ENCODE results near the gene WNK1.
"Not testable (repeated sequence)": the region's sequence is repeated elsewhere in the genome, so short reads cannot be mapped to it uniquely, and the experiment has no call there.

Gene WNK1

DNA sequence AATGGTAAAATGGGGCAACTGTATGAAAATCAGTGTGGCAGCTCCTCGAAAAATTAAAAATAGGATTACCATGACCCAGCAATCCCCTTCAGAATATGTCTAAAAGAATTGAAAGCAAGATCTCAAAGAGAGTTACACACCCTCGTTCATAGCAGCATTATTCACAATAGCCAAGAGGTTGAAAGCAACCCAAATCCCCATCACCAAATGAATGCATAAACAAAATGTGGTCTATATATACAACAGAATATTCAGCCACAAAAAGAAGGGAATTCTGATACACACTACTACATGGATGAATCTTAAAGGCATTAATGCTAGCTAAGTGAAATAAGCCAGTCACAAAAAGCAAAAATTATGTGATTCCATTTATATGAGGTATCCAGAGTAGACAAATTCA lies 169.9 kb downstream of the WNK1 start:
- DNase-seq (ENCODE audit: low read depth) = no peak
- TF ChIP-seq, protein P1, sequence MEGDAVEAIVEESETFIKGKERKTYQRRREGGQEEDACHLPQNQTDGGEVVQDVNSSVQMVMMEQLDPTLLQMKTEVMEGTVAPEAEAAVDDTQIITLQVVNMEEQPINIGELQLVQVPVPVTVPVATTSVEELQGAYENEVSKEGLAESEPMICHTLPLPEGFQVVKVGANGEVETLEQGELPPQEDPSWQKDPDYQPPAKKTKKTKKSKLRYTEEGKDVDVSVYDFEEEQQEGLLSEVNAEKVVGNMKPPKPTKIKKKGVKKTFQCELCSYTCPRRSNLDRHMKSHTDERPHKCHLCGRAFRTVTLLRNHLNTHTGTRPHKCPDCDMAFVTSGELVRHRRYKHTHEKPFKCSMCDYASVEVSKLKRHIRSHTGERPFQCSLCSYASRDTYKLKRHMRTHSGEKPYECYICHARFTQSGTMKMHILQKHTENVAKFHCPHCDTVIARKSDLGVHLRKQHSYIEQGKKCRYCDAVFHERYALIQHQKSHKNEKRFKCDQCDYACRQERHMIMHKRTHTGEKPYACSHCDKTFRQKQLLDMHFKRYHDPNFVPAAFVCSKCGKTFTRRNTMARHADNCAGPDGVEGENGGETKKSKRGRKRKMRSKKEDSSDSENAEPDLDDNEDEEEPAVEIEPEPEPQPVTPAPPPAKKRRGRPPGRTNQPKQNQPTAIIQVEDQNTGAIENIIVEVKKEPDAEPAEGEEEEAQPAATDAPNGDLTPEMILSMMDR (conservative IDR thresholded peaks at IDR 0.05; ENCODE audit: low read length) = no peak
- no peak overlapping the region for H3K4me3 ChIP-seq (ENCODE audit: low read length)

DNA sequence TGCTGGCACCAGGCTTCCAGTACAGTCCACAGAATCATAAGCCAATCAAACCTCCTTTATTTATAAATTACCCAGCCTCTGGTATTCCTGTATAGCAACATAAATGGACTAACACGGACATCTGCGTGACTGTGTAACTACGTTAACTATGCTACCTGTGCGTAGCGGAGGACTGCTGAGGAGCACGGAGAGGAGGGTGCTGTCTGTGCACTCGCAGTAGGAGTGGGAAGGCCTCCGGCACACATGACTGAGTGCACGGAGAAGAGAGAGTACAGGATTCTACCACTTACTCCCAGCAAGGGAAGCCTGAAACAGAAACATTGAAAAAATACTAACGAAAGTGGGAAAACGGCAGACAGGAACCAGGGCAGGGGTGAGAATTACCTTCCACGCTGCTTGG lies 174.3 kb downstream of the WNK1 start:
- no peak overlapping the region for H3K4me3 ChIP-seq (ENCODE audit: low read length)
- no peak for DNase-seq (ENCODE audit: low read depth)
- TF ChIP-seq, protein P1 (conservative IDR thresholded peaks at IDR 0.05; ENCODE audit: low read length) = no peak

GRCh38 chr12:931060-931459 lies 178.7 kb downstream of the WNK1 start:
- no peak for DNase-seq (ENCODE audit: low read depth)
- TF ChIP-seq, protein P1 (conservative IDR thresholded peaks at IDR 0.05; ENCODE audit: low read length) = no peak
- no peak overlapping the region for H3K4me3 ChIP-seq (ENCODE audit: low read length)

GRCh38 chr12:931591-931990 lies 179.2 kb downstream of the WNK1 start:
- TF ChIP-seq, protein P1 (conservative IDR thresholded peaks at IDR 0.05; ENCODE audit: low read length) = no peak
- no peak overlapping the region for H3K4me3 ChIP-seq (ENCODE audit: low read length)
- no peak for DNase-seq (ENCODE audit: low read depth)

DNA sequence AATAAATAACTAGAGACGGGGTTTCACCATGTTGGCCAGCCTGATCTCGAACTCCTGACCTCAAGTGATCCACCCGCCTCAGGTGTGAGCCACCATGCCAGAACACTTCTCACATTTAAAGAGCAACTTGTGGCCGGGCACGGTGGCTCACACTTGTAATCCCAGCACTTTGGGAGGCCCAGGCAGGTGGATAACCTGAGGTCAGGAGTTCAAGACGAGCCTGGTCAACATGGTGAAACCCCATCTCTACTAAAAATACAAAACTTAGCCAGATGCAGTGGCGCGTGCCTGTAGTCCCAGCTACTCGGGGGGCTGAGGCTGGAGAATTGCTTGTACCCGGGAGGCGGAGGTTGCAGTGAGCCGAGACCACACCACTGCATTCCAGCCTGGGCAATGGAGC lies 183.5 kb downstream of the WNK1 start:
- H3K4me3 ChIP-seq (ENCODE audit: low read length); DNase-seq (ENCODE audit: low read depth): not testable (repeated sequence)

- no peak for DNase-seq (ENCODE audit: low read depth)
- no peak overlapping the region for H3K4me3 ChIP-seq (ENCODE audit: low read length)
- TF ChIP-seq, protein P1 (conservative IDR thresholded peaks at IDR 0.05; ENCODE audit: low read length) = no peak
Observed at GRCh38 chr12:936377-937345, 184.3 kb downstream of the WNK1 start.

- DNase-seq (ENCODE audit: low read depth) = no peak
- TF ChIP-seq, protein P1 (conservative IDR thresholded peaks at IDR 0.05; ENCODE audit: low read length) = no peak
- H3K4me3 ChIP-seq (ENCODE audit: low read length) = no peak overlapping the region
Observed at GRCh38 chr12:938810-939209, 186.4 kb downstream of the WNK1 start.

All from AG10803 (cell line).